ENCODE measurements around the gene SYS1. TPM values are rescaled to one million over a fixed set of nuclear protein-coding genes. Genes with fewer than 3 reads are reported as not detected.

Gene SYS1
- total and polyA plus RNA-seq, 4 donors: 21.3 to 57.5 (median 35.2) TPM

GRCh38 chr20:45346851-45347250 lies 16.1 kb upstream of the SYS1 start:
- Histone ChIP-seq H3K4me1 (ENCODE audit: control insufficient read depth in 5 of 5, insufficient read depth in 5 of 5, low read length in 5 of 5) (peaks cover 0 to 33% (median 10%) of the 10 kb centered on the region in 5 donors), H3K9ac (ENCODE audit: insufficient read depth in 1 of 2, low read length in 2 of 2) (peak overlapping the region in 1 of 2 donors; percentile 70), H3K9me3 (ENCODE audit: control insufficient read depth in 4 of 4, insufficient read depth in 3 of 4, low read length in 3 of 4) (no peaks in the 10 kb centered on the region), H3K27me3 (ENCODE audit: control insufficient read depth in 3 of 3, insufficient read depth in 3 of 3, low read length in 2 of 3) (no peaks in the 10 kb centered on the region), H3K4me3 (peak overlapping the region; percentile 86), H3K27ac (ENCODE audit: low read depth in 1 of 2, low read length in 1 of 2) (peak overlapping the region; percentile 89 to 96), H3K36me3 (ENCODE audit: control insufficient read depth in 4 of 4, insufficient read depth in 4 of 4, low read length in 4 of 4) (no peaks in the 10 kb centered on the region)
- DNase-seq: no peak
- WGBS, 2 donors: 64 to 84% methylated on average over 5 of the region's 5 CpGs
- ATAC-seq (ENCODE audit: insufficient read depth, low FRiP score): no peak
- TF ChIP-seq CTCF (IDR thresholded peaks at IDR 0.05; ENCODE audit: control extremely low read depth, extremely low read depth): no peak

- no peak for ATAC-seq (ENCODE audit: insufficient read depth, low FRiP score)
These were observed 15.5 kb upstream of the SYS1 start for GRCh38 chr20:45347297-45347935.

GRCh38 chr20:45347936-45348778 lies 14.8 kb upstream of the SYS1 start, which contains the start of gene SDC4:
Gene SDC4 (minus strand): TSS chr20:45348424. CDS start chr20:45348384, 40 bp downstream.
- peaks cover 0 to 22% (median 8%) of the 10 kb centered on the region in 5 donors for H3K4me1 ChIP-seq (ENCODE audit: control insufficient read depth in 5 of 5, insufficient read depth in 5 of 5, low read length in 5 of 5)
- DNase-seq: peak; percentile 50 to 72 (median 69)
- TF ChIP-seq CTCF (IDR thresholded peaks at IDR 0.05; ENCODE audit: control extremely low read depth, extremely low read depth): no peak
- H3K36me3 ChIP-seq (ENCODE audit: control insufficient read depth in 4 of 4, insufficient read depth in 4 of 4, low read length in 4 of 4): no peaks in the 10 kb centered on the region
- ATAC-seq (ENCODE audit: insufficient read depth, low FRiP score): peak; percentile 77
- no peaks in the 10 kb centered on the region for H3K27me3 ChIP-seq (ENCODE audit: control insufficient read depth in 3 of 3, insufficient read depth in 3 of 3, low read length in 2 of 3)
- peak within 1 kb of the TSS; percentile 89 to 96 for H3K27ac ChIP-seq (ENCODE audit: low read depth in 1 of 2, low read length in 1 of 2)
- H3K9ac ChIP-seq (ENCODE audit: insufficient read depth in 1 of 2, low read length in 2 of 2): peak within 1 kb of the TSS; percentile 70
- no peaks in the 10 kb centered on the region for H3K9me3 ChIP-seq (ENCODE audit: control insufficient read depth in 4 of 4, insufficient read depth in 3 of 4, low read length in 3 of 4)
- peak within 1 kb of the TSS; percentile 86 for H3K4me3 ChIP-seq
- WGBS, 2 donors: 2% methylated on average over 54 to 77 of the region's 77 CpGs

More at GRCh38 chr20:45347297-45347935, 15.5 kb upstream of the SYS1 start:
- WGBS, 2 donors: 28% methylated on average over 10 of the region's 10 CpGs
- Histone ChIP-seq H3K4me1 (ENCODE audit: control insufficient read depth in 5 of 5, insufficient read depth in 5 of 5, low read length in 5 of 5) (peaks cover 0 to 28% (median 8%) of the 10 kb centered on the region in 5 donors), H3K4me3 (peak overlapping the region; percentile 86), H3K9me3 (ENCODE audit: control insufficient read depth in 4 of 4, insufficient read depth in 3 of 4, low read length in 3 of 4) (no peaks in the 10 kb centered on the region), H3K27ac (ENCODE audit: low read depth in 1 of 2, low read length in 1 of 2) (peak overlapping the region; percentile 89 to 96), H3K9ac (ENCODE audit: insufficient read depth in 1 of 2, low read length in 2 of 2) (peak overlapping the region; percentile 70), H3K36me3 (ENCODE audit: control insufficient read depth in 4 of 4, insufficient read depth in 4 of 4, low read length in 4 of 4) (no peaks in the 10 kb centered on the region), H3K27me3 (ENCODE audit: control insufficient read depth in 3 of 3, insufficient read depth in 3 of 3, low read length in 2 of 3) (no peaks in the 10 kb centered on the region)
- DNase-seq: no peak
- no peak for TF ChIP-seq CTCF (IDR thresholded peaks at IDR 0.05; ENCODE audit: control extremely low read depth, extremely low read depth)

Data from lung (tissue), 12 donors.